ENCODE measurements around the gene CRTAP.
"Not testable (repeated sequence)": the region's sequence is repeated elsewhere in the genome, so short reads cannot be mapped to it uniquely, and the experiment has no call there.

CRTAP gene

DNA sequence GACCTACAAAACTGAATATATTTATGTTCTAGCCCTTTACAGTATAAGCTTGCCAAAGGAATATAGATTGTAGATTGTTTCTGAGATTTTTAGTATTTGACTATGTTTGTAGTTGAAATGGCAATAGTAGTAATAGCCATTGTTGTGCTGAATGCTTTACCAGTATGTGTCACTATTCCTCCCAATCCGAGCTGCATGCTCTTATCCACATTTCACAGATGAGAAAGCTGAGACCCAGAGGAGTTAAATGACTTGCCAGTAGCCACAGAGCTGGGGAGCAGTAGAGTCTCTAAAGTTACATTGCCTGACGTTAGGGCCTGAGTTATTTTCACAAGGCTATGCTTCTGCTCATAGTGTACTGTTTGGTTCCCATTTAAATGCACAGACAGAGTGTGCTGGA is 13.6 kb upstream of the CRTAP start:
- no peak for DNase-seq

DNA sequence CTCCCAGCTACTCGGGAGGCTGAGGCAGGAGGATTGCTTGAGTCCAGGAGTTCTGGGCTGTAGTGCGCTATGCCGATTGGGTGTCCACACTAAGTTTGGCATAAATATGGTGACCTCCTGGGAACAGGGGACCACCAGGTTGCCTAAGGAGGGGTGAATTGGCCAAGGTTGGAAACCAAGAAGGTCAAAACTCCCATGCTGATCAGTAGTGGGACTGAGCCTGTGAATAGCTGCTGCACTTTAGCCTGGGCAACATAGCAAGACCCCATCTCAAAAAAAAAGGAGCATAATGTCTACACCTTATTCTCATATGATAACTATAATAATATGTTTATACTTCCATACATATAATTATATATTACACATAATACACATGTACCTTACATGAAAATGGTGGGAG is 10.8 kb upstream of the CRTAP start:
- no peak for DNase-seq

DNA sequence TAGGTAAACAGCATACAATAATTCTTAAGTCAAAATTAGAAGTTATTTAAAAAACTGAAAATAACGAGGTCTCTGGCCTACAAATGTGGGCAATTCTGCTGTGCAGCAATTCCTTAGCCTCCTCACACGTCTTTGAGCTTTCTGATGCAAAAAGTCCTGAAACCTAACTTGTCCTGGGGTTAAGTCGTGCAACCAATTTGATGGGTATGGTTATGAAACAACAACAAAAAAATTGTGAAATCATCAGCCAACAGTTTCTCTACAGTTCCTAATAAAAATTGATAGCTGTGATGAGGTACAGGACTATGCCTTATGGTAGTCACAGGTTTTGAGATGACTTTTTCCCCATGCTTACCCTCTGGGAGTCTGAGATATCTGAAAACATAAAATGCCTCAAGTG is 10.3 kb upstream of the CRTAP start:
- DNase-seq, result no peak

DNA sequence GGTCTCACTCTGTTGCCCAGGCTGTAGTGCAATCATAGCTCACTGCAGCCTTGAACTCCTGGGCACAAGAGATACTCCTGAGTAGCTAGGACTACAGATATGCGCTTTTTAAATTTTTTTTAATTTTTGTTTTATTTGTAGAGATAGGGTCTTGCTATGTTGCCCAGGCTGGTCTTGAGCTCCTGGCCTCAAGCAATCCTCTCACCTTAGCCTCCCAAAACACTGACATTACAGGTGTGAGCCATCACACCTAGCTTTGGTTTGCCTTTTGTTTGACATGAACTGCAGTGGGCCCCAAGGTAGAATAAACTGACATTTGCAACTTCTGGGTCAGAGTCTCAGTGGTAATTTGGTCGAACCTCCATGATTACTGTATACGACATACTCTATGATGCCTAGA is 9.0 kb upstream of the CRTAP start:
- DNase-seq, result no peak

DNA sequence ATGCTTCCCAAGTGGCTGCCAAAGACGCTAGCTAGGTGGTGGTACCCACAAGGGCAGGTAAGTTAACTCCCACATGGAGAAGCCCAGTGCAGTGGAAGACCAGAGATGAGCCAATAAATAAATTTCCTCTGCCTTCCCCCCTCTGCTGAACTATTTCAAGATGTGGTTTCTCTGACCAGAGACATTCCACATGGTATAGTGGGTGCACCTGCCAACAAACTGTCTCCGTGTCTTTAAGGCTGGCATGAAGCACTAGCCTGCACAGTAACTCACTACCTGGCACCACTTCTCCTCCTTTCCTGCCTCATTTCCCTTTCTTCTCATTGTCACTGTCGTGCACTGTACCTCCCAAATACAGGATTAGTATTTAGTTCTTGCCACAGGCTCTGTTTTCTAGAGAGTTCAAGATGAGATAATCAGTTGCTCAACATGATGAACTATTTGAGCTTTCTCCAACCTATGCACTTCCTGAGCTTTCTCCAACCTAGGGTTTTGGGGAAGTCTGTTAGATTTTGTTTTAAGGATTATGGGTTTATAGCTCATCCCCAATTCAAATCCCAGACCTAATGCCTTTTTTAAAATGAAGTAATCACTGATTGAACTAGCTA is 8.4 kb upstream of the CRTAP start:
- DNase-seq, result no peak

DNA sequence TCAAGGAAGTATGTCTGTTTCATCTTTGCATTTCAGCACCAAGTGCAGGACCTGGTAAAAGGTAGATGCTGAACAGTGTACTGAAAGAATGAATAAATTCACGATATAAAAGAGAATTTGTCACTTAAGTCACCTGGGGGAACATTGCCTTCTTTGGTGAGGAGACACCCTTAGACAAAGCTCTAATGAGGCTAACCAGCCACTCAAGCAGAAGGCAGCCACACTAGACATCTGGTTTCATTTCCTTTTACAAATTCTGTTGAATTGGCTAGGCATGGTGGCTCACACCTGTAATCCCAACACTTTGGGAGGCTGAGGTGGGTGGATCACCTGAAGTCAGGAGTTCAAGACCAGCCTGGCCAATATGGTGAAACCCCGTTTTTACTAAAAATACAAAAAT is 7.0 kb upstream of the CRTAP start:
- DNase-seq, result not testable (repeated sequence)

DNA sequence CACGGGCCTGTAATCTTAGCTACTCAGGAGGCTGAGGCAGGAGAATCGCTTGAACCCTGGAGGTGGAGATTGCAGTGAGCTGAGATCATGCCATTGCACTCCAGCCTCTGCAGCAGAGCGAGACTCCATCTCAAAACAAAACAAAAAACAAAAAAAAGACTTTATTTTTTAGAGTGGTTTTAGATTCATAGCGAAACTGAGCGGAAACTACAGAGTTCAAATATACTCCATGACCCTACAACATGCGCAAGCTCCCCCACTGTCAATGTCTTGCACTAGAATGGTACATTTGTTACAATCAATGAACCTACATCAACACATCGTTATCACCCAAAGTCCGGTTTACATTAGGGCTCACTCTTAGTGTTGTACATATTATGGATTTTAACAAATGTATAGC is 2.2 kb upstream of the CRTAP start:
- DNase-seq, result no peak

DNA sequence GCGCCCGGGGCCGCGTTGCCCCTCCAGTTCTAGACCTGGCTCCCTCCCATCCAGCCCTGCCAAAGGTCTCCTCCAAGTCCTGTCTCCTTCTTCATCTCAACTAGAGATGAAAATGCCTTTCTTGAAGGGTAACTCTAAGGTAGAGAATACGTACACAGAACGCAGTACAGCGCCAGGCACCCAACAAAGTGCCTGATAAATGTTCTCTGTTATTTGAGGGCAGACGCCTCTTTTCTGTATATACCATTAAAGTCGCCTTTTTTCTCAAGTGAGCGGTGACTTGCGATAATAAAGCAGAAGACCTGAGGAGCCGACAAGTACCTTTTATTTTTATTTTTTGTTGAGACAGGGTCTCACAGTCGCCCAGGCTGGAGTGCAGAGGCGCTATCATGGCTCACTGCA is 809 bp downstream of the CRTAP start:
- no peak for DNase-seq

DNA sequence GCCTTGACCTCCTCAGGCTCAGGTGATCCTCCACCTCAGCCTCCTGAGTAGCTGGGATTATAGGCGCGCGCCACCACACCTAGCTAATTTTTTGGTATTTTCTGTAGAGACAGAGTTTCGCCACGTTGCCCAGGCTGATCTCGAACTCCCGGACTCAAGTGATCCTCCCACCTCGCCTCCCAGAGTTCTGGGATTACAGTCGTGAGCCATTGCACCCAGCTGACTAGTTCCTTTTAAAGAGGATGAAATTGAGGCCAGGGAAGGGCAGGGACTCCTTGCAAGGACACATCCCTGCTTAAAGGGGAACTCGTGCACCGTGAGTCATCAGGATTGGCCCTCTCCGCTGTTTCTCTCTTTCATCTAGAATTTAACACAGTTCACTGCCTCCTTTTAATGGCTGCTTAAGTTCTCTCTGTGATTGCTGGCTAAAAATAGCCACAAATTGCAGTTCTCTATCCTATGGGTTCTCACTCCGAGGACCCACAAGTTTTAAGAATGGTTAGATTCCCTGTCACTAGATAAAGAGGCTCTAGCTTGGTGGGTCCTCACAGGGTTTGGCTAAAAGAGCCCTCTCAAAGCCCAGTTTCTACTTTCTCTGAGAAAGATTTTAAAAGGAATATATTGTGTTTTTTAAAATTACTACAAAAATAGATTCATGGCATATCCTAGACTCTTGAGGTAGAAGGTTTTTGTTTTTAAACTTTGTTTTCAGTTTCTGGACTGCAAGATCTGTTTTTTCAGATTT is 1.4 kb downstream of the CRTAP start:
- DNase-seq, result peak; percentile 79

DNA sequence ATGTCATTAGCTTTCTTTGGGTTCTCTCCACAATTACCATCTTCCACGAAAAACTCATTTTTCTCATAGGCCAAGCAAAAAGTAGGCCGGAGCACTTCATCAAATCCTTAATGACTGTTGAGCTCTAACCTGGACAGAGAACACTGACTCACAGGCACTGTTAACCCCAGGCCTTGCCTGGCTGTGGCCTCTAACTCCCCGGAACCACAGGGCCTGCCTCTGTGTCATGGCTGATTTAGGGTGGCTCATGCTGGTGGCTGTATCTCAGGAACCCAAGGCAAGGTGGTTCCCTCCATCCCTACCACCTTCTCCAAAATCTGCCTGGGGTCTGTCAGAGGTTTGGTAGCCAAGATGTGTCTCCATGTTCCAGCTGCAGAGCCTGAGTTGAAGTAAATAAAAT is 3.6 kb downstream of the CRTAP start:
- DNase-seq, result no peak

DNA sequence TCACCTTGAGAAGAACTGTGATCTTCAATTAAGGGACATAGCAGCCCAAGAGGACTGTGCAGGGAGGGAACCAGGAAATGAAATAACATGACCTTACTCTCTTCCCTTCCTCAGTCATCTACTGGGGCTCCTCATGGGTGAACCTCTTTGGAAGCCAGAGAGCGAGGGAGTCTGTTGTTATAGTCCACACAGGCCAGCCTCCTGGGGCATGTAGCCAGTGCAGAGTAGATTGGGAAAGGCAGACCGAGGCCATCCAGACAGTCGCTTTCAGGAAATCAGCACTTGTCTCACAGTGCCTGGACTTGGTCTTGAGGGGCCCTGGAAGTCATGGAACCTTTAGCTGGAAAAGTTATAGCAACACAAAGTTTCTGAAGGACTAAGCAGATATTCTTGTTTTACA is 6.1 kb downstream of the CRTAP start:
- no peak for DNase-seq

DNA sequence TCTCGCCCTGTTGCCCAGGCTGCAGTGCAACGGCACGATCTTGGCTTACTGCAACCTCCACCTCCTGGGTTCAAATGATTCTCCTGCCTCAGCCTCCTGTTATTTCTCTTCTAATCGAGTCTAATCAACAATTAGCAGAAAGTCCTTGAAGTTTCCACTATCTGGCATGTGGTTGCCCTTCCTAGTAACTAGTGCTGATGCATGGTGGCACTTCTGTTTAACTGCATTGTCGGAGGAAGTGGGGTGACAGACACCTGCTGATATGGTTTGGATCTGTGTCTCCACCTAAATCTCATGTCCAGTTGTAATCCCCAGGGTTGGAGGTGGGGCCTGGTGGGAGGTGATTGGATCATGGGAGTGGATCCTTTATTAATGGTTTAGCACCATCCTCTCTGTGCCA is 9.2 kb downstream of the CRTAP start:
- no peak for DNase-seq

DNA sequence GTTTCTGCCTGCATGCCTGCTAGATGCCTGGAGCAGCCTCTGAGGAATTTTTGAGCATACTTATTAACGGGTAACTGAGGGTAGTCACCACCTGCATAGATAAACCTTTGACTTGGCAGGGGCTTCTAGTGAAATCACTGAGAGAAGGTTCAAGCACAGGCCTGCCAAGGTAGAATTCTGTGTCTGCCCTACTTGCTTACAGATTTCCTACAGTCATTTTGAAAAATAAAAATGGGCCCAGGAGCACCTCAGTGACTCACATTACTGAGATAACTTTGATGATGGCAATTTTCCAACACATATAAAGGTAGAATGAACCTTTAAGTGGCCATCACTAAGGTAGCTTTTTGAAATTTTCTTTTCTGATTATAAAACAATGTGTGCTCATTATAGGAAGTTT is 10.8 kb downstream of the CRTAP start:
- no peak for DNase-seq

DNA sequence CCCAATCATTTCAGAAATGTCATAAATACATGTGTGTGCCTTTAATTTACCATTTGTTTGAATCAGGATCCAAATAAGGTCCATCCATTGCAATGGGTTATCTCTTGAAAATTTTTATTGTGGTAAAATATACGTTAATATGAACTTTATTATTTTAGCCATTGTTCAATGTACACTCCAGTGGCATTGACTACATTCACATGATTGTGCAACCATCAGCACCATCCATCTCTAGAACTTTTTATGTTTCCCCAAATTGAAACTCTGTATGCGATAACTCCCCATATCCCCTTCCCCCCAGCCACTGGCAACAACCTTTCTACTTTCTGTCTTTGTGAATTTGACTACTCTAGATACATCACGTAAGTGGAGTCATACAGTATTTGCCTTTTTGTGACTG is 12.0 kb downstream of the CRTAP start:
- DNase-seq, result no peak

DNA sequence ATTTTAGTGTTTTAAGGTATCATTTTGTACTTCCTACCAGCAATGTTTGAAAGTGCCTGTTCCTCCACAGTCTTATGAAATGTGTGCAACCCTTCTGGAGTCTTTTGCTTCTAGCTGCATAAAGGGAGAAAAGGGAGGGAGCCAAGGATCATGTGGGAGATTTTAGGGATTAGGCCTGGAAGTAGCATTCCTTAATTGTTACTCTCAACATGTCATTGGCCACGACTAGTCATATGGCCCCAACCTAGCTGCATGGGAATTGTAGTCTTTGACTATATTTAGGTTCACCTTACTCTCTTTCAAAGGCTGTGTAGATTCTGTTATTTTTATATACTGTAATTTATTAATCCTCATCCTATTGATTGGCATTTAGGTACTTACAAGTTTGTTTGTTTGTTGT is 14.9 kb downstream of the CRTAP start:
- no peak for DNase-seq

DNA sequence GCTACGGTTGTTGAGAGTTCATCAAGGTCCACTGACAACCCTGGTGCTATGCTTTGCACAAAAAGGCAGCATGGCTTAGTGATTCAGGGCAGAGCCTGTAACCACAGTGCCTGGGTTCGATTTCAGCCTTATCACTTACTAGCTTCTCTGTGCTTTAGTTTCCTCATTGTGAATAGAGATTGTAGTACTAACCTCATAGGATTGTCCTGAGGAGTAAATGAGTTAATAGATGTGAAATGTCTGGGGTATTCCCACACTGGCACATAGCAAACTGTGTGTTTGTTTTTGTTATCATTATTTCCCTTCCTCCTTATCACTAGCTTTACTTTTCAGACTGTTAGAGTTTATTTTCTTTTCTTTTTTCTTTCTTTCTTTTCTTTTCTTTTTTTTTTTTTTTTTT is 16.3 kb downstream of the CRTAP start:
- no peak for DNase-seq

DNA sequence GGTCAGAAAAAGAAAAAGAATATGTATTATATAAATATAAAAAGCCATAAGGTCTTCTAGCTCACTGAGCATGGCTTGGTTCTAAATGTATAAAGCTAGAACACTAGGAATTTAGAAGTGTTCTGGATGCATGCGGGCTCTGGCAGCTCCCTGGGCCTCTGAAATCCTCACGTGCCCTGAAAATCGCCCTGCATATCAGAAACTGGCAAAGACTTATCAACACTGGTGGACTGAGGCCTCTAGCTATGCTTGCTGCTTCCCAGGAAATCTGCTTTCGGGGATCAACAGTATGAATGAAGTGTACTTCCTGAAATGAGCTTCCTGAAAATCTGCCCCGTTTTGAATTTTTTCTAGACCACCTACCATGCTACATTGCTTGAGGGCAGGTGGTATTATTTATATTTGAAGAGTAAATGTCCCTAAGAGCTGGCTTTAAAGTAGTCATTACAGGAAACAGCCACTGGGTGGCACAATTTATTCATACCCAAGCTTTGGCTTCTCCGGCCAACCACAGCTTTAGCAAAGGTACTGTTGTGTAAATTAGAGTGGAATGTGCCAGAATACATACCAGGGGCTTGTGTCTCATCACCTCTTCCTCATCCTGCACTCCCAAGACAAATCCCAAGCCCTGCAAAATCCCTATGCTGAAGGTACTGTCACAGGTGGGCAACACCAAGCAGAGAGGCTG is 17.7 kb downstream of the CRTAP start:
- DNase-seq, result peak; percentile 73

DNA sequence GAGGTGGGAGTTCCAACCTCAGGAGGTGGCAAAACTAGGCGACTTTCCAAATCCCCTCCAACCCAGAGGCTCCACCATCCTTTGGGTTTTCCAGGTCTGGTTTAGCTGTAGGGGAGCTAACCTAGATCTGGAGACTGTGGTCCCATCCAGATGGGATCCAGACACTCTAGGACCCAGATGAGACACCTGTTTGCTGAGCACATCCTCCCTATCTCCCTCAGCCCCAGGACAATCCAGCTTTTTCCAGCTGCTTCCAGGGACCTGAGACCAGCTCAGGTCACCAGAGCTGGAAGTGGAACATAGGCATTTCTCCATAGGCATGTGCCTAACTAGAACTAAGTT is 18.2 kb downstream of the CRTAP start:
- DNase-seq, result no peak

DNA sequence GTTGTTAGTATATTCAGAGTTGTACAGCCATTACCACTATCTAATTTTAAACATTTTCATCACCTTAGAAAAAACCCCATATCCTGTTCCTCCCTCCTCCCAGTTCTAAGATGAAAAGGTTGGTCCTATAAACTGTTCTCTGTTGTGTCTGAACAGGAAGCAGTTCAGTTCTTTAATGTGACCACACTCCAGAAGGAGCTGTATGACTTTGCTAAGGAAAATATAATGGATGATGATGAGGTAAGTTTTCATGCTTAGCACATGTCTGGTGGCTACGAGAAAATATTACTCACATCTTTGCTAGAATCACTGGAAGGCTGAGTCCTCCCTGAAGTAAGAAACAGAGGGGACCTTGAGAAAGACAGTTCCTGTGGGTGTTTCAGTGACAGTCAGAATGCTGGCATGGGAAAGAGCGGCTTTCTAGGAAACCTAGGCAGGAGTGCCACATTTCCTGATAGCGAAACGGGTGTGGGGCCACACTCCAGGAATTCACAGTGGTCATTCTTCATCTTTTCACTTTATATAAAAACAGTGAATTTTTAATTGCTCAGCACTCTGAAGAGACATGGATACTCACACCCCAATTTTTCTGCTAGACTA is 20.3 kb downstream of the CRTAP start:
- DNase-seq, result peak; percentile 56

DNA sequence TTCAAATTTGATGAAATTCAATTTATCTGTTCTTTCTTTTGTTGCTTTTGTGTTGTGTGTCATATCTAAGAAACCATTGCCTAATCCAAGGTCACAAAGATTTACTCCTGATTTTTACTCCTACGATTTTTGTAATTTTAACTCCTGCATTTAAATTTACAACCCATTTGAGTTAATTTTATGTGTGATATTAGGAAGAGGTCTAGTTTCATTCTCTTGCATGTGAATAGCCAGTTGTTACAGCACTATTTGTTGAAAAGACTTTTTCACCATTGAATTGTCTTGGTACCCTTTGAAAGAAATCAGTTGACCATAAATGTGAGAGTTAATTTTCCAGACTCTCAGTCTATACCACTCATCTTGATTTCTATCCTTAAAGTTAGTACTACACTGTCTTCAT is 23.9 kb downstream of the CRTAP start:
- DNase-seq, result no peak

DNA sequence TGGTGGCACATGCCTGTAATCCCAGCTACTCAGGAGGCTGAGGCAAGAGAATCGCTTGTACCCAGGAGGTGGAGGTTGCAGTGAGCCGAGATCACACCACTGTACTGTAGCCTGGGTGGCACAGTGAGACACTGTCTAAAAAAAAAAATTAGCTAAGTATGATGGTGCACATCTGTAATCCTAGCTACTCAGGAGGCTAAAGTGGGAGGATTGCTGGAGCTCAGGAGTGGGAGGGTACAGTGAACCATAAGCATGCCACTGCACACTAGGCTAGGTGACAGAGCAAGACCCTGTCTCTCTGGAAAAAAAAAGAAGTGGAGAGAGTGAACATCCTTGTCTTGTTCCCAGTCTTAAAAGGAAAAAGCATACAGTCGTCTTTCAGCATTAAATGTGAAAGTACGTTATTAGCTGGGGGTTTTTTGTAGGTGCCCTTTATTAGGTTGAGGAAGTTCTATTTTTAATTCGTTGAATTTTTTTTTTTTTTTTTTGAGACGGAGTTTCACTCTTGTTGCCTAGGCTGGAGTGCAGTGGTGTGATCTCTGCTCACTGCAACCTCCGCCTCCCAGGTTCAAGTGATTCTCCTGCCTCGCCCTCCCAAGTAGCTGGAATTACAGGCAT is 25.3 kb downstream of the CRTAP start:
- DNase-seq, result not testable (repeated sequence)

DNA sequence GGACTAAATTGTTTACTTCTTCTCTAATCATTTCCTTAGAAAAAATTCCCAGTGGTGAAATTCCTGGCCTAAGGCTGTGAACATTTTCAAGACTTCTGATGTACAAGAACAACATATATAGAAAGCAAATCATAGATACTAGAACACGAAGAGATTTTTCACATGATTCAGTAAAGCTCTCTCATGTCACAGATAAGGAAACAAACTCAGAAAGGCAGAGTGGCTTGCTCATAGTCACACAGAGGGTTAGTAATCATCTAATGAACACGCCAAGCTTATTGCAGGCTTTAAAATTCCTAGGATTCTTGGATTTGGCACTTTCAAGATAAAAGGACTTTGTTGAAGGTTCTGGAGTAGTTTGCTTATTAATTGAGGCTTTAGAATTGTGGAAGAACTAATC is 26.2 kb downstream of the CRTAP start:
- no peak for DNase-seq

DNA sequence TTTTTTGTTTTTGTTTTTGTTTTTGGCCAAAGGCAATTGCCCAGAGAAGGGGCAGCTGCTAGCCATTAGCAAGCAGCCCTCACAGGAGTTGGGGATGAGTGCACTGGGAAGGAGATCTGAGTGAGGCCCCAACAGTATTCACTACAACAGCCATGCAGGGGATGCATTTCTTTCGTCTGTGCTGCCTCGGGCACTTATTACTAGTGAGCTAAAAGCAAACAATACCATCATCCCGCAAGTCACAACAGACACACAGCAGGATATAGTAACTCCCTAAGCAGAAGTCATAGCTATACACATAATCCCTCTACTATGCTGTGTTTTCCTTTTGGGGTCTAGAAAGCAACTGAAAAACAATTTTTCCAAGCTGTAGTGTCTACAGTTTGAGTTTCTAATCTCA is 27.2 kb downstream of the CRTAP start:
- DNase-seq, result no peak

DNA sequence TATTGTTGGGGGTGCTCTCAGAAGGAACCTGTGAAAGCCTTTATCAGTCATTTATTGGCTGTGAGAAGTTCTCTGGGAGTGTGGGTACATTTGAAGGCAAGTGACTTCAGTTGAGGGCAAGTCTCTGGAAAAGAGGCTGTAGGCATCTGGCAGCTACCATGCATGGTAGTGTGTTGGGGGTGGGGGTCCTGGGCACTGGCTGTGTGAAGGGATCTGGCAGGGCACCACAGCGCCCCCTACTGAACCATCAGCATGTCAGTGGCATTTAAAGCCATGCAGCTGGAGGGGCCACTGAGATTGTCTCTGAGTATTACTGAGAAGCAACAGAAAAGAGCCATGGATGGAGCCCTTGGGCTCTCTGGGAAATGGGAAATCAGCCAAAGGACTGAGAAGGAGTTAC is 30.6 kb downstream of the CRTAP start:
- DNase-seq, result no peak

Measured in fibroblast of skin of right biceps (primary cell).